ENCODE results near the gene PDCD4.

The PDCD4 gene

DNA sequence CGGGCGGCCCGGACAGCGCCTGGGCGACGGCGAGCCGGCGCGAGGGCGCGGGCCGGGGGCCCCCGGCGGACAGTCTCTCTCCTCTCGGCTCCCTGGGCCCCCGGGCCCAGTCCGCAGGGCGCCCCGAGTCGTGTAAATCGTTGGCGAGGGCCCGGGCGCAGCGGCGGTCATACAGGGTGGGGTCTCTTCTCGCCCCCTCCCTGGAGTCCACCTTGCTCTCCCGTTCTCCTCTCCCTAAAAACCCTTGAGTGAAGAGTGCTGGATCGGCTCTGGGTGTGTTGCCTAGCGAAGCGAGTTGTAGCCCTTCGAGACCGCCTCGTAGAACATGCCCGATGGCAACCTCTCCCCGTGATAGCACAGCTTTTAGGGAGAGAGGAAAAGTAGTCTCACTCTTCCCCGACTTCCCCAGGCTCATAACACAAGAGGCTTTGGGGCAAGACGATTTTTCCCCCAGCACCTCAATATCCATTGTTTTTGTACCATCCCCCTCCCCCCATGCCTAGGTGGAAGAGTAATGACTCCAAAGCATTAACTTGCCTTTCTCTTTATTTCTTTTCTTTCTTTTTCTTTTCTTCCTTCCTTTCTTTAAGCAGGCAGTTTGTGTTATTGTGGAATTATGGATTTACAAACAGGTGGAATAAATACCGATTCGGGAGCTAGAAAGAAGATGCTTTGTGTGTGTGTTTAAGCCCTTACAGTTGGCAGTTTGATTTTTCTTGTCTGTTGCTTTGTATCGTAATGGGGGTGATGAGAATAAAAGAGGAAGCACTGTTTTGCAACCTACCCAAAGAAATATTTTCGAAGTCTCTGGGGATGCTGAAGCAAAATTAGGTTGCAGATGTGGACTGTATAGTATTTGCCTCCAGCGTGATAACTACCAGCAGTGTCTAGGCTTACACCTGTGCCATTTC is 48.5 kb downstream of the PDCD4 start:
- DNase-seq (ENCODE audit: low read depth), result no peak

DNA sequence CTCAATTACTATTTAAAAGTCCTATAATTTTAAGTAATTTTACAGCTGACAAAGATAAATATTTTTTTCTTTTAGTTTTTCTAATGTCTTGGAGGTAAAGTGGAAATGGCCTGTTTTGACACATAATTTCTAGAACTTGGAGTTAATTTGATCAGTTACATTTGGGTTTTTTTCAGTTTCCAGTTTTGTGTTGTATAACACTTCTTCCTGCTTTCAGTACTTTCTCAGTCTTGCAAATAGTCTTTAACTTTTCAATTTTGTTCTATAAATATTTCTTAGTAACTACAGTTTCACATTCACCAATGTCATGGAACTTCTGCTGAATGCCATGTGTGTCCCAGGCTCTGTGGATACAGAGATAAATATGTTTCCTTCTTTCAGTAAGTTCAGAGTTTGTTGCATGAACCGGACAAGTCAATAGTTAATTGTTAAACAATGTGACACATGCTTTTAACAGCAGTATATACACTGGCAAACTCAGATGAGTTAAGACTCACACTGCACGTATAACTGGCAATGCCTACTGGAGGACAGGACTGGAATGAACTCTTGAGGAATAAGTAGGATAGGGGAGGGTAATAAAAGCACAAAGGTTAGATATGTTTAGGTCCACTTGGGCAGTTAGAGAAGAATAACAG is 52.2 kb downstream of the PDCD4 start:
- DNase-seq (ENCODE audit: low read depth), result no peak

DNA sequence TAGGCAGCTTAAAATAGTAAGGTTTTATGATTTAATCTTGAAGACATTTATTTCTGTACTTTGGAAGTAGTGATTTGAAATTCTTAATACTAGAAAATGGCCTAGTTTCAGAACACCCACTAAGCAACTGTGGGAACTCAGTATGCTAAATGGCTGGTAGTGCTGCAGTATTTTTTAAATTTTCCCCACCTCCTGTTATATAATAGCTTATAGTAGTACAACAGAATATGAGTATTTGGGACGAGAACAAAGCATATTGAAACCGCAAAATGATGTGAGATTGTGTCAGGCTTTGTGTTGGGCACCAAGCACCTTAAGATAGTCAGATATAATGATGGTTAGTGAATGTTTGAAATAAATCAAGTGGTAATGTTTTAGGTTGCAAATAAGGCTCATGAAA is 55.7 kb downstream of the PDCD4 start:
- no peak for DNase-seq (ENCODE audit: low read depth)

DNA sequence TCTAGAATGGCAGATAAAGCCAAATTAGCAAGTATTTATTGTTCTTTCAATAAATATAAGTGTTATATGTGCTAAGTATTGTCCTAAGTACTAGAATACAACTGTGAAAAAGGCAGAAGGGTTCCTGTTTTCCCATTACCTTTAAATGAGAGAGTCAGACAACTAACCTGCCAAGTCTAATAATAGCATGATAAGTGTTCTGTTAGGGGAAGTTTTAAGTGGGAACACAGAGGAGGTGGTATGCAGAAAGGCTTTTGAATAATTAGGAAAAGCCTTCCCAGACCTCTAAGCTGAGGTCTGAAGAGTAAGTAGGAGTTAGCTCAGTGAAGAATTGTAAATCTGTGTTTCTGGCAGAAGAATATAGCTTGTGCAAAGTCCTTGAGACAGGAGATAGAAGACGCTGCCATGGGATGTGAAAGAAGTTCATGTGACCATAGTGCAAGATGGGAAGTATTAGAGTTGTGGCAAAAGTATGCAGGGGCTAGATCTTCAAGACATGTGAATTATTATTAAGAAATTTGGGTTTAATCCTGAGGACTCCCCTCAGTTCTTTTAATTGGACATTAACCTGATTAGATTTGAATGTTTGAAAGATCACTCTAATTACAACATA is 60.1 kb downstream of the PDCD4 start:
- DNase-seq (ENCODE audit: low read depth), result no peak

DNA sequence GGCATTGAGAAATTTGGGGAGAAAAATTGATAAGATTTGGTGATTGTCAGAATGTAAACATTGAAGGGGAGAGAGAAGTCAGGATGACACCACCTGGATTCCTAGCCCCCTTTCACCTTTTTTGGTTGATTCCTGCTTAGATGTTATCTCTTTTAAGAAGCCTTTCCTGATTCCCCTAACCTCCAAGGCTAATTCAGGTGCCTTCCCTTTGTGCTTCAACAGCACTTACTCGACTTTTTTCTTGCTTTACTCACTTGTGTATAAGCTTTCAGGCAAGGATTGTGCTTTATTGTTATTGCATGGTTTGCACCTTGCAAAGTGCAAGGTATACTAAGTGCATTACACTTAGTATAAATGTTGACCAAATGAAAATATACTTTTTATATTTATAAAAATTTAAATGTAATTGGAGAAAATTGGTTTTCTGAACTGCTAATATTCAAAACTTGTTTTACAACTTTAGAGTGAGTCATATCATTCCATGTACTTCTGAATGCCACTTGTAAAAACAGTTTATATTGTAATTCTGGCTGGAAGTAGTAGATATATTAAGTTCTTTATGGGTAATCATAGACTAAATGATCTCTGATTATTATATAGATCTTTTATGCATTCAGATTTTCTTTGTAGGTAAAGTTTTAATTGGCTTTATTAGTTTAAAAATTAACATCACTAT is 60.9 kb downstream of the PDCD4 start:
- DNase-seq (ENCODE audit: low read depth), result no peak

DNA sequence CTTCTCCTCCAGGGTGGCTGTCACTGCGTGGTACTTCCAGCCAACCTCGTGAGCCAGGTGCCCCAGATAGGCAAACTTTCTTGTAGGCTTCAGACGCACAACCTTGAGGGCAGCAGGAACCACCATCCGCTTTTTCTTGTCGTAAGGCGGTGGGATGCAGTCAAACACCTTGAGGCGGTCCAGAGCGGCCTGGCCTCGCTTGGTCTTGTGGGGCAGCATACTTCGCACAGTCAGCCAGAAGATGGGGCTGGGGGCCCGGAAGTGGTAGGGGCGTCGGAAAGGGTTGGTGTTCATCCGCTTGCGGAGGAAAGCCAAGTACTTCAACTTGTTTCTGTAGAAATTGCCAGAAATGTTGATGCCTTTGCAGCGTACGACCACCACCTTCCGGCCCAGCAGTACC is 65.0 kb downstream of the PDCD4 start:
- no peak for DNase-seq (ENCODE audit: low read depth)

DNA sequence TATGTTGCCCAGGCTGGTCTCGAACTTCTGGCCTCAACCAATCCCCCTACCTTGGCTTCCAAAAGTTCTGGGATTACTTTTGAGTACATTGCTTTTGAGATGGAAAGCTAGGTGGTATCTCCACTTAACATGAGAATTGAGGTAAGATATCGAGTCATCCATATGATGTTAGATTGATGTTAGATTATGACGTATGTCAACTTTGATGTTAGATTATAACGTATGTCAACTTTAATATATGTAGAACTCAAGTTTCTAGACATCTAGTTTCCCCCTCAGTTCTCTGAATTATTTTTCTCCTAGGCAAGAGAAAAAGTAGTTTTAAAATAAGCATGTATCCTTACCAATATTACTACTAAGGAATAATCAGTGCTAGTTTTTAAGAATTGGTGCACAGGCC is 67.7 kb downstream of the PDCD4 start:
- DNase-seq (ENCODE audit: low read depth), result no peak

DNA sequence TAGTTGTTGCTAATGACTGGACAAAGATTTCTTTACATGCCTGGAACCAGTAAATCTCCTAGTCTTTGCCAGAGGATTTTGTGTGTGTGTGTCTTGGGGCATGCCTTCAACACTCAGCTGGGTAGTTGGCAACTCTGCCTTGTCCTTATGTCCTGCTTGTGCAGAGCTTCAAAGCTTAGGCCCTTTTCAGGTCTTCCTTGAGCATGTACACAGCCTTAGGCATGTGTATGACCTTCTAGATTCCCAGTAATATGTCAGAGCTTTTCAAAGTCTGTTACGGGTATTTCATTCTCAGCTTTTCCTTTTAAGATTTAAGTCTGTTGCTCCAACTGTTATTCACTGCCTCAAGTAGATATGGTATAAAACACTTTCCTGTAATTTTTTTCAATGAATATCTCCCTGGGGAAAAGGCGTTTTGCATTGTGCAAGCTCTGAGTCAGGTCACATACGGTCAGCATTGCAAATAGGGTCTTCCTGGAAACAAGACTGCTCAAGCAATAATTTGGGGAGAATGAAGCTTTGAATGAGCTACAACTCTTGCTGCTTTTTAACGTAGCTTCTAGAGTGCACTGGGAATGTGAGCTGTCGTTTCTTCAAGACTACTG is 73.2 kb downstream of the PDCD4 start:
- no peak for DNase-seq (ENCODE audit: low read depth)

DNA sequence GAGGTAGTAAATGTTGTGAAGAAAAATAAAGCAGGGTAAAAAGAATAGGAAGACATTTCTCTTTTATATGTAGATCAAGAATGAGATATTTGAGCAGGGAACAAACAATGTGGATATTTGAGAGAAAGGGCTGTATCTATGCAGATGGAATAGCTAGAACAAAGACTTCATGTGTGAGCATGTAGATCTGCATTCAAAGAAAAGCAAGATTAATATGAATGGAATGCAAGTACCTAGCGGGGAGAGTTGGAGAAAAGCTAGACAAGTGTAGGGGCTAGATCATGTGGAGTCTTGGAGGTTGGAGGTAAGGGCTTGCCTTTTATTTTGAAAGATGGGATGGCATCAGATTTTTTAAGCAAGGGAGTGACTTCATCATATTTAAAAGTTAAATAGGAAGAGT is 74.8 kb downstream of the PDCD4 start:
- no peak for DNase-seq (ENCODE audit: low read depth)

DNA sequence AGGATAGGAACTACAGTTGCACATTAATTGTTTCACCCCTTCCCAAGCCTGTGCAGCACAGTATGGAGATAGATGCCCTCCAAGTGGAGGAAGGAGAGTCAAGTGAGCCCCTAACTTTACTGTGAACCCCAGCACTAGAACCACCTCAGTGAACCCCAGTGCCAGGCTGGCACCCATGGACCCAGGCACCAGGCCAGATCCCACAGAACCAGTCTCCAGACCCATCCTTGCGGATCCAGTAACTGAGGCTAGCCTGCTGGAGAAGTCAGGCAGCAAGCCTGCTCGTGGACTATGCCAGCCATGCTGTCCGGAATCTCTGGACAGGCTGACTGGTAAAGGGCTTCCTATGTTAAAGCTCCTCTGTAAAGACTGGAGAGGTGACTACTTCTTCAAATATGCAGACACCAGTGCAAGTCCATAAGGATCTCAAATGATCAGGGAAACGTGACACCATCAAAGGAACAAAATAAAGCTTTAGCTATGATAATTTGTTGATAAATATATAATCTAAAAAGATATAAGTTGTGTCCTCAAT is 75.4 kb downstream of the PDCD4 start:
- no peak for DNase-seq (ENCODE audit: low read depth)

Measured in stimulated activated CD8-positive, alpha-beta memory T cell treated with anti-CD3 and anti-CD28 coated beads, Interleukin-4, amount 100 ng/mL, for 24 hours (primary cell).